SK-N-SH treated with all-trans-retinoic acid at 6 μM for 48 hours (cell line): ENCODE results near the gene MYO9B.
"Not testable (repeated sequence)": the region's sequence is repeated elsewhere in the genome, so short reads cannot be mapped to it uniquely, and the experiment has no call there.

Experiments used
- ATAC-seq: fragments of 200-7000 bp; cut with Tn5 transposase; 3 replicates; pipeline ENCODE4 v1.9.1; 2020; ENCODE audit warnings: mild to moderate bottlenecking, moderate library complexity
- ARNTL ChIP-seq: fragments of 450-650 bp; formaldehyde crosslinking; IDR thresholded peaks from 2 replicates; pipeline ENCODE4 v1.5.0; 2020; ENCODE audit warnings: low read depth, mild to moderate bottlenecking, moderate library complexity, borderline replicate concordance
- BACH2 ChIP-seq: fragments of 250-450 bp; sonication (Bioruptor Pico); IDR thresholded peaks from 2 replicates; pipeline ENCODE4 v1.9.0; 2021; ENCODE audit warnings: mild to moderate bottlenecking, borderline replicate concordance
- CREB5 ChIP-seq: fragments of 250-450 bp; sonication (Bioruptor Pico); IDR thresholded peaks from 2 replicates; pipeline ENCODE4 v1.5.1; 2020; ENCODE audit warnings: low read depth, mild to moderate bottlenecking, moderate library complexity
- CSDC2 ChIP-seq: fragments of 250-450 bp; sonication (Bioruptor Pico); IDR thresholded peaks from 2 replicates; pipeline ENCODE4 v1.5.0; 2020; ENCODE audit warnings: mild to moderate bottlenecking, moderate library complexity
- ESRRG ChIP-seq: fragments of 250-450 bp; sonication (Bioruptor Pico); IDR thresholded peaks from 2 replicates; pipeline ENCODE4 v1.6.1; 2021; ENCODE audit warnings: mild to moderate bottlenecking
- GLIS3 ChIP-seq: fragments of 250-450 bp; sonication (Bioruptor Pico); IDR thresholded peaks from 2 replicates; pipeline ENCODE4 v1.5.0; 2020; ENCODE audit warnings: mild to moderate bottlenecking, moderate library complexity
- OSR1 ChIP-seq: fragments of 250-450 bp; sonication (Bioruptor Pico); IDR thresholded peaks from 2 replicates; pipeline ENCODE4 v1.8.0; 2022; ENCODE audit warnings: moderate library complexity, mild to moderate bottlenecking, inconsistent platforms
- RARB ChIP-seq: fragments of 250-450 bp; sonication (Bioruptor Pico); IDR thresholded peaks from 2 replicates; pipeline ENCODE4 v1.8.0; 2021; ENCODE audit warnings: mild to moderate bottlenecking, moderate library complexity
- SNAI2 ChIP-seq: fragments of 250-450 bp; sonication (Bioruptor Pico); IDR thresholded peaks from 2 replicates; pipeline ENCODE4 v1.5.0; 2020; ENCODE audit warnings: mild to moderate bottlenecking, moderate library complexity
- TCF4 ChIP-seq: fragments of 250-450 bp; sonication (Bioruptor Pico); IDR thresholded peaks from 2 replicates; pipeline ENCODE4 v1.8.0; 2021; ENCODE audit warnings: mild to moderate bottlenecking, moderate library complexity, borderline replicate concordance
- TOX ChIP-seq: fragments of 250-450 bp; sonication (Bioruptor Pico); IDR thresholded peaks from 2 replicates; pipeline ENCODE4 v1.8.0; 2021; ENCODE audit warnings: mild to moderate bottlenecking, moderate library complexity, borderline replicate concordance
- ZC3H10 ChIP-seq: fragments of 250-450 bp; sonication (Bioruptor Pico); IDR thresholded peaks from 2 replicates; pipeline ENCODE4 v1.5.1; 2021; ENCODE audit warnings: mild to moderate bottlenecking, moderate library complexity
- ZFP3 ChIP-seq: fragments of 250-450 bp; sonication (Bioruptor Pico); IDR thresholded peaks from 2 replicates; pipeline ENCODE4 v1.5.0; 2020; ENCODE audit warnings: mild to moderate bottlenecking, moderate library complexity
- ZFP30 ChIP-seq: fragments of 450-650 bp; formaldehyde crosslinking; IDR thresholded peaks from 2 replicates; pipeline ENCODE4 v1.5.0; 2022; ENCODE audit warnings: mild to moderate bottlenecking, moderate library complexity
- ZNF565 ChIP-seq: fragments of 450-650 bp; formaldehyde crosslinking; conservative IDR thresholded peaks from 2 replicates; pipeline ENCODE4 v1.5.0; 2020; ENCODE audit warnings: low read depth, mild to moderate bottlenecking, moderate library complexity
- ZNF8 ChIP-seq: fragments of 450-650 bp; formaldehyde crosslinking; IDR thresholded peaks from 2 replicates; pipeline ENCODE4 v1.5.0; 2020; ENCODE audit warnings: mild to moderate bottlenecking, moderate library complexity
- TF ChIP-seq, protein P1 (sequence below): fragments of 250-450 bp; sonication (Bioruptor Pico); IDR thresholded peaks from 2 replicates; pipeline ENCODE4 v1.8.0; 2021; ENCODE audit warnings: low read depth, mild to moderate bottlenecking, moderate library complexity, borderline replicate concordance
- TF ChIP-seq, protein P2 (sequence below): fragments of 250-450 bp; sonication (Bioruptor Pico); IDR thresholded peaks from 2 replicates; pipeline ENCODE4 v1.8.0; 2020; ENCODE audit warnings: mild to moderate bottlenecking, moderate library complexity, borderline replicate concordance

Gene MYO9B

DNA sequence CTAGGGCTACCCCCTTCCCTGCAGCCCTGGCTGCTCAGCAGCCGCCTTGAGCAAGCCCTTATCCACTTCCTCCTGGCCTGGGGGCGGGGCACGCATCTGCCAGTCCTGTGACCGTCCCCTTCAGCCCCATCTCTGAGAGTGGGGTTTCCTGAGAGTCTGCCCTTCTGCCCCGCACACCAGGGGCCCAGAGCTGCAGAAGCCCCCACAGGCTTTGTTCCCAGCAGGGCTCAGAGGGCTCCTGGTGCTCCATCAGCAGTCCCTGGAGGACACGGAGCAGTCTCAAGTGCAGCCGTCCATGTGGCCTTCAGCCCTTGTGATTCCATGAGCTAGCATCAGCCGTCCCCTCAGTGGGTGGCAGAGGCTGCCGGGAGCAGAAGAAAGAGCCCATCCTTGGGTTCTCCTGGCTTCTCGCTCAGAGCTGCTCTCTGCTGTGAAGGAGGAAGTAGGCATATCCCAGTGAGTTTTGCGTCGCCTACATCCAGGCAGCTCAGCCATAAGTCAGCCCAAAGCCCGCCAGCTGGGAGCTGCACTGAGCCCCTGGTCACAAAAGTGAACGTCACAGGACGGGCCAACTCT lies 16.3 kb downstream of the MYO9B start:
- ATAC-seq, result no peak
- TF ChIP-seq, protein P1, sequence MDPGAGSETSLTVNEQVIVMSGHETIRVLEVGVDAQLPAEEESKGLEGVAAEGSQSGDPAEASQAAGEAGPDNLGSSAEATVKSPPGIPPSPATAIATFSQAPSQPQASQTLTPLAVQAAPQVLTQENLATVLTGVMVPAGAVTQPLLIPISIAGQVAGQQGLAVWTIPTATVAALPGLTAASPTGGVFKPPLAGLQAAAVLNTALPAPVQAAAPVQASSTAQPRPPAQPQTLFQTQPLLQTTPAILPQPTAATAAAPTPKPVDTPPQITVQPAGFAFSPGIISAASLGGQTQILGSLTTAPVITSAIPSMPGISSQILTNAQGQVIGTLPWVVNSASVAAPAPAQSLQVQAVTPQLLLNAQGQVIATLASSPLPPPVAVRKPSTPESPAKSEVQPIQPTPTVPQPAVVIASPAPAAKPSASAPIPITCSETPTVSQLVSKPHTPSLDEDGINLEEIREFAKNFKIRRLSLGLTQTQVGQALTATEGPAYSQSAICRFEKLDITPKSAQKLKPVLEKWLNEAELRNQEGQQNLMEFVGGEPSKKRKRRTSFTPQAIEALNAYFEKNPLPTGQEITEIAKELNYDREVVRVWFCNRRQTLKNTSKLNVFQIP (CRISPR knock-in tag), result no peak
- TF ChIP-seq ZNF8 (CRISPR knock-in tag), result no peak
- TF ChIP-seq OSR1 (CRISPR knock-in tag), result no peak
- no peak for TF ChIP-seq BACH2 (CRISPR knock-in tag)
- no peak for TF ChIP-seq ARNTL (CRISPR knock-in tag)
- no peak for TF ChIP-seq ZC3H10 (CRISPR knock-in tag)
- no peak for TF ChIP-seq CSDC2 (CRISPR knock-in tag)

- no peak for ATAC-seq
- TF ChIP-seq CREB5 (CRISPR knock-in tag) (no peak), ZFP3 (no peak), TCF4 (CRISPR knock-in tag) (no peak), ARNTL (CRISPR knock-in tag) (no peak), TOX (CRISPR knock-in tag) (no peak), BACH2 (CRISPR knock-in tag) (no peak), GLIS3 (CRISPR knock-in tag) (no peak), SNAI2 (CRISPR knock-in tag) (no peak), OSR1 (CRISPR knock-in tag) (no peak), CSDC2 (CRISPR knock-in tag) (no peak)
- TF ChIP-seq, protein P2, sequence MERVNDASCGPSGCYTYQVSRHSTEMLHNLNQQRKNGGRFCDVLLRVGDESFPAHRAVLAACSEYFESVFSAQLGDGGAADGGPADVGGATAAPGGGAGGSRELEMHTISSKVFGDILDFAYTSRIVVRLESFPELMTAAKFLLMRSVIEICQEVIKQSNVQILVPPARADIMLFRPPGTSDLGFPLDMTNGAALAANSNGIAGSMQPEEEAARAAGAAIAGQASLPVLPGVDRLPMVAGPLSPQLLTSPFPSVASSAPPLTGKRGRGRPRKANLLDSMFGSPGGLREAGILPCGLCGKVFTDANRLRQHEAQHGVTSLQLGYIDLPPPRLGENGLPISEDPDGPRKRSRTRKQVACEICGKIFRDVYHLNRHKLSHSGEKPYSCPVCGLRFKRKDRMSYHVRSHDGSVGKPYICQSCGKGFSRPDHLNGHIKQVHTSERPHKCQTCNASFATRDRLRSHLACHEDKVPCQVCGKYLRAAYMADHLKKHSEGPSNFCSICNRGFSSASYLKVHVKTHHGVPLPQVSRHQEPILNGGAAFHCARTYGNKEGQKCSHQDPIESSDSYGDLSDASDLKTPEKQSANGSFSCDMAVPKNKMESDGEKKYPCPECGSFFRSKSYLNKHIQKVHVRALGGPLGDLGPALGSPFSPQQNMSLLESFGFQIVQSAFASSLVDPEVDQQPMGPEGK (CRISPR knock-in tag), result no peak
Measured at GRCh38 chr19:17092696-17093095, 17.1 kb downstream of the MYO9B start.

DNA sequence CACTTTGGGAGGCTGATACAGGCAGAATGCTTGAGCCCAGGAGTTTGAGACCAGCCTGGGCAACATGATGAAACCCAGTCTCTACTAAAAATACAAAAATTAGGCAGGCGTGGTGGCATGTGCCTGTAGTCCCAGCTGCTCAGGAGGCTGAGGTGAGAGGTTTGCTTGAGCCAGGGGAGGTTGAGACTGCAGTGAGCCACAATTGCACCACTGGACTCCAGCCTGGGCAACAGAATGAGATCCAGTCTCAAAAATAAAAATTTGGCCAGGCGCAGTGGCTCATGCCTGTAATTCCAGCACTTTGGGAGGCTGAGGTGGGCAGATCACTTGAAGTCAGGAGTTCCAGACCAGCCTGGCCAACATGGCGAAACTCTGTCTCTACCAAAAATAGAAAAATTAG lies 19.1 kb downstream of the MYO9B start:
- ATAC-seq, result not testable (repeated sequence)

DNA sequence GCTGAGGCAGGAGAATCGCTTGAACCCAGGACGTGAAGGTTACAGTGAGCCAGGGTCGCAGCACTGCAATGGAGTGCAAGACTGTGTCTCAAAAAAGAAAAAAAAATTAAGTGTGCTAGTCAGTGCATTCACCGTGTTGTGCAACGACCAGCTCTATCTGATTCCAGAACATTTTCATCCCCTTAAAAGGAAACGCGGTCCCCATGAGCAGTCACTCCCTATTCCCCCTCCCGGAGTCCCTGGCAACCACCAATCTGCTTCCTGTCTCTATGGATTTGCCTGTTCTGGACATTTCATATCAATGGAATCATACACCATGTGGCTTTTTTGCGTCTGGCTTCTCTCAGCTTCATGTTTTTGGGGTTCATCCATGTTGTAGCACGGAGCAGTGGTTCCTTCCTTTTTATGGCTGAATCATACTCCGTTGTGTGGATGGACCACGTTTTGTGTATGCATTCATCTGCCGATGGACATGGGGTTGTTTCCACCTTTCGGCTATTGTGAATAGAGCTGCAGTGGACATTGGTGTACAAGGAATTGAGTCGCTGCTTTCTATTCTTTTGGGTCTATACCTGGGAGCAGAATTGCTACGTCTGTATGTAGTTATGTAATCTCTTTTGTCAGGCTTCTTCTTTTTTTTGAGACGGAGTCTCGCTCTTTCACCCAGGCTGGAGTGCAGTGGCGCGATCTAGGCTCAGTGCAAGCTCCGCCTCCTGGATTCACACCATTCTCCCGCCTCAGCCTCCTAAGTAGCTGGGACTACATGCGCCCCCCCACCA lies 19.8 kb downstream of the MYO9B start:
- TF ChIP-seq RARB (CRISPR knock-in tag), result no peak
- no peak for TF ChIP-seq TOX (CRISPR knock-in tag)
- no peak for TF ChIP-seq ZNF8 (CRISPR knock-in tag)
- TF ChIP-seq ZNF565 (CRISPR knock-in tag), result no peak
- no peak for TF ChIP-seq ARNTL (CRISPR knock-in tag)
- TF ChIP-seq ZC3H10 (CRISPR knock-in tag), result no peak
- no peak for TF ChIP-seq TCF4 (CRISPR knock-in tag)
- TF ChIP-seq GLIS3 (CRISPR knock-in tag), result no peak
- no peak for TF ChIP-seq CSDC2 (CRISPR knock-in tag)
- no peak for TF ChIP-seq OSR1 (CRISPR knock-in tag)
- TF ChIP-seq ZFP3, result no peak
- no peak for ATAC-seq

DNA sequence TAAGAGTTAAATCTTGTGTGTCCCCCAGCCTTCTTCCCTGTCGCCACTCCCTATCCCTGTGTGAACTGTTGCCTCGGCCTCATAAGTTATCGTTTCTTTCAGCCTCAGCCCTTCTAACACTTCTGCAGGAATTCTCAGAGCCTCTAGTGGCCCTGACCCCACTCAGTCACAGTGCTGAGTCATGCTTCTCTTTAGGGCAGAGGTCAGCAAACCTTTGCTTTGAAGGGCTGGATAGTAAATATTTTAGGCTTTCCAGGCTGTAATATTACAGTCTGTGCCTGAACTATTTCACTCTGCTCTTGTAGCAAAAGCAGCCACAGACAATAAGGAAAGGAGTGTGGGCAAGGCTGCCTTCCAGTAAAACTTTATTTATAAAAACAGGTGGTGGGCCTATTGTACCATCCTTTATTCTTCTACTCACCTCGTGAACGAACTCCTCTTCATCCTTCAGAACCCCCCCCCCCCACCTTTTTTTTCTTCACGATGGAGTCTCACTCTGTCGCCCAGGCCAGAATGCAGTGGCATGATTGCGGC lies 22.1 kb downstream of the MYO9B start:
- TF ChIP-seq, protein P1 (CRISPR knock-in tag), result no peak
- TF ChIP-seq ZFP3 (peak; percentile 98), ESRRG (CRISPR knock-in tag) (no peak), ZFP30 (CRISPR knock-in tag) (no peak), RARB (CRISPR knock-in tag) (no peak)
- TF ChIP-seq, protein P2 (CRISPR knock-in tag), result no peak
- ATAC-seq, result no peak; the same call in 2 of the 3 replicates
